Stimulated activated naive CD8-positive, alpha-beta T cell treated with anti-CD3 and anti-CD28 coated beads, Interleukin-15, Interleukin-2, amounts not matched to agents 100 U/mL and 50 U/mL, for 24 hours (primary cell): ENCODE results near the gene ASL.
"Not testable (repeated sequence)": the region's sequence is repeated elsewhere in the genome, so short reads cannot be mapped to it uniquely, and the experiment has no call there.

ENCODE experiments used
- ATAC-seq: fragments of 150-1000 bp; cut with Tn5 transposase; one replicate; pipeline ENCODE4 v1.10.0; 2021
- DNase-seq: peaks from one replicate; pipeline ENCODE4 v3.0.0; 2021

Gene ASL

GRCh38 chr7:66075590-66076461, at the start of gene ASL:
Gene ASL (plus strand): TSS chr7:66075819. CDS start chr7:66076082, 263 bp downstream.
- ATAC-seq = peak; percentile 98
- DNase-seq = peak; percentile 94

GRCh38 chr7:66028342-66028741, 47.3 kb upstream of the ASL start:
- not testable (repeated sequence) for DNase-seq, ATAC-seq

GRCh38 chr7:66033471-66034385, 41.9 kb upstream of the ASL start:
- ATAC-seq = peak; percentile 63
- DNase-seq = no peak

- ATAC-seq, DNase-seq: not testable (repeated sequence)
Observed at GRCh38 chr7:66034436-66035010, 41.1 kb upstream of the ASL start.

GRCh38 chr7:66036382-66036781, 39.2 kb upstream of the ASL start:
- no peak for ATAC-seq
- no peak for DNase-seq

- ATAC-seq (no peak), DNase-seq (no peak)
Observed at GRCh38 chr7:66036788-66037187, 38.8 kb upstream of the ASL start.

GRCh38 chr7:66039094-66039670, 36.4 kb upstream of the ASL start:
- no peak for ATAC-seq

GRCh38 chr7:66043681-66044497, 31.7 kb upstream of the ASL start:
- DNase-seq (peak; percentile 41), ATAC-seq (peak; percentile 11)

More at GRCh38 chr7:66039094-66039670, 36.4 kb upstream of the ASL start:
- no peak for DNase-seq

GRCh38 chr7:66044498-66044854, 31.1 kb upstream of the ASL start:
- DNase-seq, ATAC-seq: not testable (repeated sequence)

- DNase-seq (no peak), ATAC-seq (peak; percentile 57)
Observed at GRCh38 chr7:66047426-66047825, 28.2 kb upstream of the ASL start.

GRCh38 chr7:66049886-66050285, 25.7 kb upstream of the ASL start:
- not testable (repeated sequence) for DNase-seq, ATAC-seq

- ATAC-seq (no peak), DNase-seq (no peak)
Observed at GRCh38 chr7:66050337-66050957, 25.2 kb upstream of the ASL start.

- ATAC-seq (no peak), DNase-seq (no peak)
Observed at GRCh38 chr7:66050990-66051448, 24.6 kb upstream of the ASL start.

GRCh38 chr7:66052447-66052846, 23.2 kb upstream of the ASL start:
- no peak for DNase-seq
- ATAC-seq = no peak

GRCh38 chr7:66054063-66054462, 21.6 kb upstream of the ASL start:
- ATAC-seq (no peak), DNase-seq (no peak)

GRCh38 chr7:66055321-66055956, 20.2 kb upstream of the ASL start:
- no peak for ATAC-seq
- DNase-seq = no peak

- no peak for DNase-seq
- no peak for ATAC-seq
Observed at GRCh38 chr7:66060796-66061195, 14.8 kb upstream of the ASL start.

GRCh38 chr7:66069732-66070131, 5.9 kb upstream of the ASL start:
- ATAC-seq (no peak), DNase-seq (no peak)

- DNase-seq (no peak), ATAC-seq (no peak)
Observed at GRCh38 chr7:66070222-66070621, 5.4 kb upstream of the ASL start.

- not testable (repeated sequence) for DNase-seq, ATAC-seq
Observed at GRCh38 chr7:66072208-66072607, 3.4 kb upstream of the ASL start.
